Epithelial cell of prostate (primary cell): Measurements from ENCODE around the gene TNS4.

Source experiments
- DNase-seq: peaks from one replicate; pipeline ENCODE4 v3.0.0-alpha.2; 2011; ENCODE audit warnings: low read depth, low spot score
- H3K27ac ChIP-seq: fragments of 450-650 bp; 2 replicates; pipeline ENCODE4 v1.5.1; 2017; ENCODE audit warnings: mild to moderate bottlenecking

Gene TNS4

DNA sequence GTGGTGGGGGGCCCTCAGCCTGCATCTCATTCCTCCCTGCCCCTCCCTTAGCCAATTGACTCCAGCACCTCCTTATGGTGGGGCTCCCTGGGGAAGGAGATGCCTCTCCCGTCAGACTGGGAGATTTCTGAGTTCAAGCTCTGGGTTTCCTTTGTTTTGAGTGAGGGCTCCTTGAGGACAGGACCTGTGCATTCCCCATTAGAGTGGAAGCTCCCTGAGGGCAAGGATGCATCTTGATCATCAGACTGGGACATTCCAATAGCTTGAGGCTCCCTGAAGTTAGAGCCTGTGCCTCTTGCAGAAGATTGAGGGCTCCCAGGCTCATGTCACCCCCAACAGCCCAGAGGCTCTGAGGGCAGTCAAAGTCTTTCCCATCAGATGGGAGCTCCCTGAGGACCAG, 23.6 kb downstream of the TNS4 start:
- peak overlapping the region; percentile 99 for H3K27ac ChIP-seq
- DNase-seq, result no peak

DNA sequence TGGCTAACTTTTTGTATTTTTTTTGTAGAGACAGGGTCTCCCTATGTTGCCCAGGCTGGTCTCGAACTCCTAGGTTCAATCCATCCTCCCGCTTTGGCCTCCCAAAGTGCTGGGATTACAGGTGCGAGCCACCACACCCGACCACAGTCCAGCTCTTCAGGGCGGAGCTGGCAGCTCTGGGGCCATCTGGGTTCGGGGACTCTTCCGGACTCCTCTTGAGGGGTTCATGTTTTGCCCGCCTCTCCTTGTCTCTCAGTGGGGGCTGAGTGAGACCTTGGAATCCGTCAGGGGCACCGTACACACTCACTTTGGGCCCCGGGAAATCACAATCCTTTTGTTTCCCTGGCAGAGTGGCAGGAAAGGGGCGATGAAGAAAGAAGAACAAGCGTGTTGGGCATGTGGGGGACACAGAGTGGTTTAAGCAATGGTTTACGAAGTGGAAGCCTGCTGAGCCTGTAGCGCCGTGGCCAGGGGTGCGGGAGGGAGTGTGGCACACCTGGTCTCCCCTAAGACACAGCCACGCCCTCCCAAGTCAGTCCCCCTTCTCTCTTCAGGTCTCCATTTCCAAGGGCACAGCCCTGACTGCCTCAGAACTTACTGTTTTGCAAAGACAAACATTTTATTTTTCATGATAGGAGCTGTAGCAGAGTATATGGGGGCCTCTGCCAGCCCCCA, 26.1 kb downstream of the TNS4 start:
- H3K27ac ChIP-seq, result peak overlapping the region; percentile 99
- DNase-seq, result no peak

DNA sequence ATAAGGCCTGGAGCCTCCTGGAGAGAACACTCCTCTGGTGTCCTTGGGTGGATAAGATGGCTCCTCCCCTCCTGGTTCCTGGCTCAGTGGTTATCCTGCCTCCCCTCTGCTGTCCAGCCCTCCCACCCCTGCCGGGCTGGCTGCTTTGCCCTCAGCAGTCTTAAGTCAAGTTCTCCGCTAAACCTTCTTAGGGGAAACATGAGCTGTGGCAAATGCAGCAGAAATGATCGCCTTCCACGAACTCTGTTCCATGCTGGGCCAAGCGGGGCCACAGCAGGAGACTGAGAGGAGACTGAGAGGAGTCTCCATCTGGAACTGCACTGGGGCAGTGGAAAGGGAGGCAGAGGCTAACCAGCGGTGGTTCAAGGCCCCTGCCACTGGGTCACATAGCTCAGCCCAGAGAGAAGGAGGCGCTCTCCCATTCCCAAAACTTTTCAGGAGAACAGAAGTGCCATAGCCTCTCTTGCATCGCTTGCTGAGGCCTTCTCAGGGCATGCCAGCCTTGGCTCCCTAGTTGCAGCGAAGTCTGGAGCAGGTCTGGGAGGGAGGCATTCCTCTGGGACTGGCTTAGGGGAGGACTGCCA, 26.9 kb downstream of the TNS4 start:
- DNase-seq, result no peak
- peak overlapping the region; percentile 99 for H3K27ac ChIP-seq

DNA sequence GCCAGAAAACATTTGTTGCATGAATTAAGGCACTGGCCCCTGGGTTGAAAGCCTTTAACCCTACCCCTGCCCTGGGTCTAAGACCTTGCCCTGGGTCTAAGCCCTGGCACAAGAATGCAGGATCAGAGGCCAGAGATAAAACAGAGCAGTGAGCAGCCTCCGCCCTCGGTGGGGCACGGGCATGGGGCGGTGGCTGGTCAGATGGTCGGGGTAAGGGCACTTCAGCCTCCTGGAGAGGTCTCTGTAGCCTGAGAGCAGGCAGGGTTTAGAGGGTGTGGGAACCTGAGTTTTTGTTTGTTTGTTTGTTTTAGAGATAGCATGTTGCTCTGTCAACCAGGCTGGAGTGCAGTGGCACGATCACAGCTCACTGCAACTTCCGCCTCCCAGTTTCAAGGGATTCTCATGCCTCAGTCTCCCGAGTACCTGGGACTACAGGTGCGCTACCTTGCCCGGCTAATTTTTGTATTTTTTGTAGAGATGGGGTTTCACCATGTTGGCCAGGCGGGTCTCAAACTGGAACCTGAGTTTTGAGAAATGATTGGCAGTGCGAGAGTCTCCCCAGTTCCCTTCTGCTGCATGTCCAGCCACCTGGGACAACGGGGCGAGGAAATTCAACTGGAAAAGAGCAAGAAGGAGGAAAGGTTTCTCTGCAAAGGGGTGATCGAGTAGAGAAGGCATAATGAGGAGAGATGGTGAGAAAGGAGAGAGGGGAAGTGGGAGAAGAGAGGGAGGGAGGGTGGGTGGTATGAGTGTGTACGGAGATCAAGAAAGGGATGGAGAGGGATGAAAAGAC, 27.7 kb downstream of the TNS4 start:
- peak overlapping the region; percentile 99 for H3K27ac ChIP-seq
- DNase-seq, result no peak

DNA sequence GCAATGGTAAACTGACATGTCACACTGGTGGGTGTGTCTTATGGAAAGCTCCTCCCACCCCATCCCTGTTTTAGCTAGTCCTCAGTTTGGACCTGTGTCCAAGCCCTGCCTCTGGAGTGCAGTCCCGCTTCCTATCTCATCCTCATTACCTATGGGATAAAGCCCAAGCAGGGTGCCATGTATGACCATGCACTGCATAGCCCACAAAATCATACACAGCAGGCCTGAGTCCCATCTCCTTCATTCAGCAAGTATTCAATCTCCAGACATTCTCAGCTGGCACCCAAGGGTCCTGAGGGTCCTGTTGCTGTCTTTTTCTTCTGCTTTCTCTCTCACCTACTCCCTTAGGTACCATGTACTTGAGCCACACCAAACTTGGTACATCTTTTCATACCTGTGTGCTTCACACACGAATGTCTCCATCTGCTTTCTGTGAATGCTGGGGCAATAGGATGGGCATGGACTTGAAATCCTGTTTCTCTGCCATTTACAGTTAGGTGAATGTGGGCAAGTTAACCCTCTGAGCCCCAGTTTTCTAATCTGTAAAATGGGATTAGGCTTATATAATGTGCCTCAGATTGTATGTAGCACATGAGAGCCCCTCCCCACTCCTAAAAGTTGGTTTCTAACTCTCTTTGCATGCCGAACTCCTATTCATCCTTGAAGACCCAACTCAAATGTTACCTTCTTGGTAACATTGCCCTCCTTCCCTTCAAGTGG, 28.5 kb downstream of the TNS4 start:
- no peak for DNase-seq

DNA sequence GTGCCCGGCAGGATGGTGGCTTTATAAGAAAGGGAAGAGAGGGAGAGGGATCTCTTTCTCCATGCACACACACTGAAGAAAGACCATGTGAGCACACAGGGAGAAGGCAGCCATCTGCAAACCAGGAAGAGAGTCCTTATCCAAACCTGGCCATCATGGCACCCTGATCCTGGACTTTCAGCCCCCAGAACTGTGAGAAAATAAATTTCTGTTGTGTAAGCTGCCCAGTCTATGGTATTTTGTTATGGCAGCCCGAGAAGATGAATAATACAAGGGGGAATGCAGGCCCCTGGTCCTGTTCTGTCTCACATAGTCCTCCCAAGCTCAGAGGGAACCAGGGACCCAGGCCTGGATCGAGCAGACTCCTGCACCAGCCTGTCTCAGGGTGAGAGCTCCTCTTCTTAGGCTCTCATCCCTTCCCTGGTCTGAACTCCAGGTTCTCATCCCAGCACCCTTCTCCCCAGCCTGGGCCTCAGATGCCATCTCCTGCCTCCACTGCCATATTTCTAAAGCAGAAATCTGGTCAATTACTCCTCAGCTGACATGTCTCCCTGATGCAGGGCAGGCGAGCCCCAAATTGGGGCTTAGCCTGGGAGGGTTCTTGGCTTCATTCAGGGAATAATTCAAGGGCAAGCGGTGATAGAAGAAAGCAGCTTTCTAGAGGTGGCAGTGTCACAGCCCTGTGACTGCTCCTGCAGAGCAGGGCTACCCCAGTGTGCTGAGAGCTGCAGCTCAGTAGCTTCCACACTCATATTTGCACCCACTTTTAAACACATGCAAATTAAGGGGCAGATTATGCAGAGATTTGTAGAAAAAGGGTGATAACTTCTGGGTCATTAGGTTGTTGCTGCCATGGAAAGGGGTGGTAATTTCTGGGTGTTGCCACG, 29.3 kb downstream of the TNS4 start:
- DNase-seq, result no peak
- H3K27ac ChIP-seq, result peak overlapping the region; percentile 99

More for the DNA sequence above, 28.5 kb downstream of the TNS4 start:
- peak overlapping the region; percentile 99 for H3K27ac ChIP-seq

DNA sequence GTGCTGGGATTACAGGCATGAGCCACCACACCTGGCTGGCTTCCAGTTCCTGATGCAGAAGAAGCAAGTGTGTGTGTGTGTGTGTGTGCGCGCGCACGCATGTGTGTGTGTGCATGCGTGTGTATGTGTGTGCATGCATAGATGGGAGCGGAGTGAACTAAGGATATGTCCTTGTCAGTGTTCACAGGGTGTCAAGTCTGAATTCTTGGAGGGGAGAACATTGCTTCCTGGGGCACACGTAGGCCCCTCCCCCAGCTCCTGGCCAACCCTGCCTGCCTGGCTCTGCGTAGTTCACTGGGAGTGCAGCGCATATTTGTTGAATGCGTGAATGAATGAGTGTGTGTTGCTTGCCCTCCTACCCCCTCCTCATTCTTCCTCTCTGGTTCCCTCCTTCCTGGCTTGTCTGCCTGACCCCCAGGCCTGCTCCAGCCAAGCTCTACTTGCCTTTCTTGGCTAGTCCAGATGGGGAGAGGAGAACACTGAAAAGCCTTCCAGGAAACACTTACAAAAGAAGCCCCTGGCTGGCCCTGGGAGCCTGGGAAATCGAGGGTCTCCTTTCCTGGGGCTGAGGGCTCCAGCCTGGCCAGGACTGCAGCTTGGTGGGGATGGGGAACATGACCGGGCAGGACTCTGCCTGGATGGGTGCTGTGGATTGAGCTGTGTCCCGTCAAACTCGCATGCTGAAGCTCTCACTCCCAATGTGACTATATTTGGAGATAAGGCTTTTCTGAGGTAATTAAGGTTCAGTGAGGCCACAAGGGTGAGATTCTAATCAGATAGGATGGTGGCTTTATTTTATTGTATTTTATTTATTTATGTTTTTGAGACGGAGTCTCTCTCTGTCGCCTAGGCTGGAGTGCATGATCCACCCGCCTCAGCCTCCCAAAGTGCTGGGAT, 30.2 kb downstream of the TNS4 start:
- DNase-seq, result no peak
- H3K27ac ChIP-seq, result peak overlapping the region; percentile 99

DNA sequence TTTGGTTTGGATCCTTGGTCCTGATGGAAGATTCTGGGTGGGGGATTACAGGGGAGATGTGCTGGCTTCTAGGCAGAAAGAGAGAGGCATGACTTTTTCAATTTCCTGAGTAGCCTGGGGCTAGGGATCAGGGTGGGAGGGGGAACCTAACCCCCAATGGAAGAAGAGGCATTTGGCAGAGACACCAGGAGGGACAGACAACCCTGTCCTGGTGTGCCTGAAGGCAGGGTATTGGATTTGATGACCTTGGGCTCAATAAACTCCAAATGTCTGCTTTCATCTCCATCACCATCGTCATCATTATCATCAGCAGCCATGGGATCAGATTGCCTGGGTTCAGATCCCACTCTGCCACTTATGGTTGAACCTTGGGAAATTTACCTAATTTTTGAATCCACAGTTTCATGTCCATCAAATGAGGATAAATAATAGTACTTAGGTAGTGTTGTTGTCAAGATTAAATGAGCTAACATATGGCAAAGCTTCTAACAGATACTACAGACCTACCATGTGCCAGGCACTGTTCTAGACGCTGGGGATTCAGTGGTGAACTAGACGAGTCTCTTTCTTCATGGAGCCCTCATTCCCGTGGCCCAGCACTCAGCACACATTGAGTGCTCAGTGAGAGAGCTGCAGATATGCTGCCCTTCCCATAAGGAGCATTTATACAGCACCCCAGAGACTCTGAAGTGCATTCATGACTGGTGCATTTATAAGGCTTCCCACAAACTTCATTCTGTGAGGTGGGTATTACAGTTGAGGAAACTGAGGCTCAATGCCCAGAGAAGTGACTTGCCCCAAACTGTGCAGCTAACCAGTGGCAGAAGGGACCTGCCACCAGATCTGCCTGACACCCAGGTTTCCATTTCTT, 31.4 kb downstream of the TNS4 start:
- peak overlapping the region; percentile 99 for H3K27ac ChIP-seq
- DNase-seq, result no peak

DNA sequence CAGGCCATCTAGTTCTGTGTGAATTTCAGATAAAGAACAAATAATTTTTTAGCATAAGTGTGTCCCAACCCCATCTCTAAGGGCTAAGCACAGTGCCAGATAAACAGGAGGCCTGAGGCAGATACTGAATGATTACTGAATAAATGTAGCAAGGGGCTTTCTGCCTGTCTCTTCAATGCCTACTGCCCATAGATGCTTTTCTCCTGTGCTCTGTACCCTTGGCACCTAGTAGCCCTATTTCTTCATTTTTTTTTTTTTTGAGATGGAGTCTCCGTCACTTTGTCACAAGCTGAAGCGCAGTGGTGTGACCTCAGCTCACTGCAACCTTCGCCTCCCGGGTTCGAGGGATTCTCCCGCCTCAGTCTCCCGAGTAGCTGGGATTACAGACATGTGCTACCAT, 32.9 kb downstream of the TNS4 start:
- no peak overlapping the region for H3K27ac ChIP-seq
- no peak for DNase-seq

DNA sequence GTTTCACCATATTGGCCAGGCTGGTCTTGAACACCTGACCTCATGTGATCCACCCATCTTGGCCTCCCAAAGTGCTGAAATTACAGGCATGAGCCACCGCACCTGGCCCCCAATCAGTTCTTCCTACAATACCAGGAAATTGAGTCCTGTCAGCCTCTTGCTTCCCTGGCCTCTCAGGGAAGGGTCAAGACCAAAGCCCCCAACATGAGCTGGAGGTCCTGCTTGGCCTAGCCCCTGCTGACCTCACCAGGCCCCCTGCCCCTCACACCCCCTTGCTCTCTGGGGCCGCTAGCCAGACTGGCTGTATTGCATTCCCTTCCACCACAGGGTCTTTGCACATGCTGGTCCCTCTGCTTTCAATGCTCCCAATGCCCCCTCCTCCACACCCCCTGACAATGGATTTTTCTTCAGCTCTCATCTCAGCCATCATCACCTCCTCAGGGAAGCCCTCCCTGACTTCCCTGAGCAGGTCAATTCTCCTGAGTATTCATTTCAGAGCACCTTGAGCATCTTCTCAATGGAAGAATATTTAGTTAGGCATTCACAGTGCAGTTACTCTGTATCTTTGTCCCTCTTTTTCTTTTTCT, 34.0 kb downstream of the TNS4 start:
- no peak for DNase-seq
- H3K27ac ChIP-seq, result no peak overlapping the region

DNA sequence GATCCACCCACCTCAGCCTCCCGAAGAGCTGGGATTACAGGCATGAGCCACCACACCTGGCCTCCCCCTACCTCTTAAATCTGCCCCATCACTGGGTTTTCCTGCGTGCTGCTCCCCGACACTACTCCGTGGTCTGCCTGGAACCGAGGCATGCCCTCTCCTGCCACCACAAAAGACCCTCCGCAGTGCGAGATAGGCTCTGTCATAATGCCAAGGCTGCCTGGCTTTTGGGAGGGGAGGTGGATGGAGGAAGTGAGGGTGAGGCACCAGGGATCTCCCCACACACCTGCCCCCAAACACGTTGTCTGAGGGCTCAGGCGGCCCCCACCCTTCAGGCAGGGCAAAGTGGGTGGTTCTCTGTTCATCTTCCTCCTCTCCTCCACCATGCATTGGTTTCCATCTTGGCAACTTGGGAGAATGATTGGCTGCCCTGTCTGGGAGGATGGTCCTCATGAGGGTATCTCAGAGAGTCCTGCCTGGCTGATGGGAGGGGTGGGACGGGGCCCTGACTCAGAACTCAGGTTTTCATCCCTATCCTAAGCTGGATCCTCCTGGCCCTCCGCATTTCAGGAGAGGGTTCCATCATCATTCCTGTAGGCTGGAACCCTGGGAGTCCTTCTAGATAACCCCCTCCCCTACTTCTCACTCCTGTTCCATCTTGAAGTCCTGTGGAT, 35.0 kb downstream of the TNS4 start:
- no peak overlapping the region for H3K27ac ChIP-seq
- no peak for DNase-seq

DNA sequence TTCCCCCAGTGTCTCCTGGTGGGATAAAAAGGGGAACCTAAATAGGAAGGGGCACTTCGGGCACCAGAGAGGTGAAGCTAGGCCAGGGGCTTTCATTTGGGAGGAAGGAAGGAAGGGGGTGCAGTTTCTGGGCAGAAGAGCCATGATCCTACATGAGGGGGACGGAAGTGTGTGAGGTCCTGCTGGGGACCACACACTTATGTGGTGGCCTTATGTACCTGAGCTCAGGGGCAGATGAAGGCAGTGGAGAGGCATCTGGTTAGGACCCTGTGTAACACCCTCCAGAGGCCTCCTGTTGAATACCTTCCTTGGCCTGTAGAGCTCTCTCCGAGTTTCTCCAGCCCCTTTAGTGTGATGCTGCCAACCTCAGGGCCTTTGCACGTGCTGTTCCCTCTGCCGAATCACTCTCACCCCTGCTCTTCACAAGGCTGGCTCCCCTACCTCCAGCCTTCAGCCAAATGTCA, 37.0 kb downstream of the TNS4 start:
- no peak for DNase-seq
- no peak overlapping the region for H3K27ac ChIP-seq

DNA sequence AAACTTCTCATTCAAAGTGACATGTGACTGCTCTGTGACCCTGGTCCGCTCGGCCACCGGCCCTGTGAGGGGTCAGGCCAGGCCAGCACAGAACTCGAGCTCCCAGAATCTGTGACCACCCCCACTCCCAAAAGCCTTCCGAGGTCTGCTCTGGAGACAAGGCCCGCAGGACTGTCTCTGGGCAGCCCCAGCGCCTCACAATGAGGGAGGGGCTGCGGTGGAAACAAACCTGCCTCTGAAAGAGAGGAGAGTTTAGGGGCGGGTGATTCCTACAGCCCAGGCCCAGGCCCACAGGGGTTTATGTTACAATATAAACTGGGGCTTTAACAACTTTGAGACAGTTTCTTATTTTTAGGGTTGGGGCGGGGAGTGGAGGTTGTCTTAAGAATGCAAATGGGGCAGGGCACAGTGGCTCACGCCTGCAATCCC, 38.3 kb downstream of the TNS4 start:
- no peak for DNase-seq
- no peak overlapping the region for H3K27ac ChIP-seq

DNA sequence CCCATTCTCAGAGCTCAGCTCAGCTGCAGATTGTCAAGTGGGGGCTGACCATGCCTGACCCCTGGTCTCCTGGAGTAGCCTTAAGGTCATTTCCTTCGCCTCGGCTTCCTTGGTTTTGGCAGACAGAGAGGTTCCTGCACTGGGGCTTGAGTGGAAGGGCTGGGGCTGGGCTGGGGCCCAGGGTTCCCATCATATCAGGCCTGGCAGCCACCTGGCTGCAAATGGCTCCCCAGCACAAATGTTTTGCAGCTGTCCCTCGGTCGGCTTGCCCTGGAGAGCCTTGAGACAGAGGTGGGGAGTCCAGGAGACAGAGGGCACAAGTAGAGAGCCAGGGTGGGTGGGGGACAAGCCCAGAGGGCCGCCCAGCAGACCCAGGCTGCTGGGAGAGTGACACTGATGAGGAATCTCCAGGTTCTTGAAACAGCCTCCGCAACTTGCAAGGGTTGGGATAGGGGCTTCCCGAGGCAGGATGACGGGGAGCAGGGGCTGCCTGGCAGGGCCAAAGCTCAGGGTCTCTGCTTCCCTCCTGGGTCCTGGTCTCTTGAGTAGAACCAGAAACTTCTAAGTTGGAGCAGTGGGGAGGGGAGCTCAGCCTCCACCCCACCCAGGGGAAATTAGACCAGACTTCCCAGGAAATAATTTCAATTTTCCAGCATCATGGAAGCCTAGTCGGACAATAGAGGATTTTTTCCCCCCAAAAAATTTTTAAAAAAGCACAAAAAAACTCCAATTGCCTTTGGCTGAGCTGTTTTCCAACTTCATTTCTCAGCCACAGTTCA, 38.9 kb downstream of the TNS4 start:
- H3K27ac ChIP-seq, result no peak overlapping the region
- DNase-seq, result no peak

DNA sequence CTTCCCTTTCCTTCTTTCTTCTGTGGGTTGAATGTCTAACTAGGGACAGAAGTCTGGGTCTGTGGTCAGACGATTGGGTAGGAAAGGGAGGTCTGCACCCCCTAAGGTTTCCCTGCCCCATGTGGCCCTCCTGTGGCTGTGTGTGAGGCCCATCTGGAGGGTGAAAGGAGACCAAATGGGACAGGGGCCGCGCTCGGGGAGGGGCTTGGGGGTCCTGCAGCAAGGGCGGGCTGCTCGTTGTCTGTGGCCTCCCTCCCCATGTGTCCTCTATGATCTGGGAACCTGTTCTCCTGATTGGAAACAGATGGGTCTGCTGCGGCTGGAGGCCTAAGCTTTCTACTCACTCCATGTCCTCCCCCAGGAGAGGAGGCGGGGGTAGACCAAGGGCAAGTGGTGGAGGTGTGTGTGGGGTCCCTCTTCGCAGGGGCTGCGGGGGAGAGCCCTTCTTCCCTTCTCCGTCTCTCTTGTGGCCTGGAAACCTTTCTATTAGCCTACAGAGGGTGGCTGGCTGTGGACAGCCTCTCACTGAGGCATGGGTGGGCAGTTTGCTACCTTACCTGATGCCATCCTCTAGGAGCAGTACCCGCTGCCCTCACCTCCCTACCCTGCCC, 39.6 kb downstream of the TNS4 start:
- DNase-seq, result no peak
- no peak overlapping the region for H3K27ac ChIP-seq
